A375 (cell line): ENCODE results near the gene STK17A. TPM values are rescaled to one million over a fixed set of nuclear protein-coding genes. Genes with fewer than 3 reads are reported as not detected.

Experiments
- total RNA-seq: library from RNA; depleted of rRNA; stranded (reverse); fragments of >200 nt; shearing (Covaris generic); gene quantifications from 2 replicates; pipeline ENCODE4 v1.2.3, GENCODE V29; 2014; rRNA removed

STK17A gene
- total RNA-seq = 86.9 and 91.7 TPM in 2 replicates

DNA sequence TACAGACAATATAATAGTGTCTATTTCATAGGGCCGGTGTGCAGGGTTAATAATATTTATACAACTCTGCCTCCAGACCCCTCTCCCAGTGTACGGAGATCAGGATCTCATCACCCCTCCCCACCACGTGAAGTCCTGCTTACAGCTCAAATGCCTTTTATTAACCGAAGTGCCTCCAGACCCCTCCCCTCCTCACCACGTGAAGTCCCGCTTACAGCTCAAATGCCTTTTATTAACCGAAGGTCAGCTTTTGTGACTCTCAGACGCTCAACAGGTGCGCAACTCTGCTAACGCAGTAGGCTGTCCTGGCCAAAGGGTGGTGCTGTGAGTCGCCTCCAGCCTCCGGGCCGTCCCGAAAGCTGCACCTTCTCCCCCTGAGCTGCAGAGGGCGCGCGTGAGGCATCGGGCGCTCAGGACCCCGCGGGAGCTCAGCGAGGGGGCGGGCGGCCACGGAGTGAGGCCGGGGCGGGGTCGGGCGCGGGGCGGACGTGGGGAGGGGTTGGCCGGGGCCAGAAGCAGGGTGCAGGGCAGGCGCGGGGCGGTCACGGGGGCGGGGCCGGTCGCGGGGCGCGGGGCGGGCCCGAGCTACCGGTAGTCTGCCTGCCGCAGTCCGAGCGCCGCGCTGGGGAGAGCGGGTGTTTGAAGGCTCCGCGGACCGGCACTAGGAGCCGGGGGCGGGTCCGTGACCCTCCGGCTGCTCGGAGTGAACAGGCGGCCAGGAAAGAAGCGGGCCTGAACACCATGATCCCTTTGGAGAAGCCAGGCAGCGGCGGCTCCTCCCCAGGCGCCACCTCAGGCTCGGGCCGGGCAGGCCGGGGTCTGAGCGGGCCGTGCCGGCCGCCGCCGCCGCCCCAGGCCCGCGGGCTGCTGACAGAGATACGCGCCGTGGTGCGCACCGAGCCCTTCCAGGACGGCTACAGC lies at the start of gene STK17A:
STK17A (plus strand) TSS at position 606 of the 921 bp plus-strand sequence; CDS start at position 742, 136 bp downstream.

Other genes starting within 250 kb of the STK17A start
- 153 and 163 TPM in 2 replicates for gene COA1, start 146.4 kb downstream of the STK17A start, total RNA-seq
- 35.1 and 37.6 TPM in 2 replicates for gene BLVRA, start 175.6 kb downstream of the STK17A start, total RNA-seq